H1 (cell line): Measurements from ENCODE around the gene CD200. TPM values are rescaled to one million over a fixed set of nuclear protein-coding genes. Genes with fewer than 3 reads are reported as not detected.

Experiments used
- CTCF ChIA-PET: fragments of 300-600 bp; sonication (Branson Sonifier 250); formaldehyde crosslinking; loops from one replicate; lab custom pipeline; 2021; ENCODE audit not compliant: partially characterized antibody; lab: Charles Lee
- POLR2A ChIA-PET: fragments of 300-600 bp; sonication (Branson Sonifier 250); formaldehyde crosslinking; loops from one replicate; lab custom pipeline; 2021; ENCODE audit warnings: inconsistent platforms; ENCODE audit not compliant: partially characterized antibody; lab: Charles Lee
- DNase-seq, 2 experiments: peaks; one replicate each; pipeline versions ENCODE4 v3.0.0 to v3.0.0-alpha.2; 2010 to 2022; ENCODE audit warnings: low spot score in 2 of 2, low read depth in 1 of 2, mixed read lengths in 1 of 2
- FAIRE-seq: peaks from 2 replicates; lab custom pipeline; 2011; peaks lifted over from hg19 to GRCh38; lab: Jason Lieb, UNC
- H2AFZ ChIP-seq: 2 replicates; pipeline ENCODE4 v1.8.1; 2012; ENCODE audit warnings: low read length, inconsistent platforms
- H2AK5ac ChIP-seq: 2 replicates; pipeline ENCODE4 v1.6.1; 2013; ENCODE audit warnings: low read depth, low read length
- H2BK120ac ChIP-seq: replicated peaks from 2 replicates; pipeline ENCODE3; 2013; ENCODE audit warnings: low read depth, low read length, inconsistent platforms
- H2BK12ac ChIP-seq: 2 replicates; pipeline ENCODE4 v1.6.1; 2013; ENCODE audit warnings: low read depth, low read length
- H2BK15ac ChIP-seq: 2 replicates; pipeline ENCODE4 v1.6.1; 2013; ENCODE audit warnings: low read length
- H2BK20ac ChIP-seq: 2 replicates; pipeline ENCODE4 v1.6.1; 2013; ENCODE audit warnings: low read length
- H2BK5ac ChIP-seq: 2 replicates; pipeline ENCODE4 v1.6.1; 2013; ENCODE audit warnings: low read depth, low read length
- H3K14ac ChIP-seq: 2 replicates; pipeline ENCODE4 v1.6.1; 2013; ENCODE audit warnings: inconsistent platforms; ENCODE audit not compliant: insufficient read length
- H3K18ac ChIP-seq: 2 replicates; pipeline ENCODE4 v1.6.1; 2013; ENCODE audit warnings: low read length; ENCODE audit errors: extremely low read depth
- H3K23ac ChIP-seq: 2 replicates; pipeline ENCODE4 v1.6.1; 2013; ENCODE audit warnings: inconsistent platforms; ENCODE audit not compliant: insufficient read length
- H3K23me2 ChIP-seq: 2 replicates; pipeline ENCODE4 v1.6.1; 2013; ENCODE audit warnings: low read depth, low read length
- H3K27ac ChIP-seq: 2 replicates; pipeline ENCODE4 v1.6.1; 2011; ENCODE audit warnings: low read depth, low read length, inconsistent platforms
- H3K27me3 ChIP-seq, 4 experiments: replicated peaks in 1 of 4; 1 replicate in 1 of 4; 2 replicates in 3 of 4; pipeline versions ENCODE4 v1.6.1 to v1.8.1; 2011 to 2013; ENCODE audit warnings: low read length in 3 of 4, mild to moderate bottlenecking in 3 of 4, inconsistent platforms in 2 of 4, mixed read lengths in 2 of 4, moderate library complexity in 1 of 4; ENCODE audit not compliant: control insufficient read depth in 3 of 4, insufficient read depth in 3 of 4; ENCODE audit errors: extremely low read depth in 1 of 4
- H3K36me3 ChIP-seq, 4 experiments: 2 replicates each; pipeline versions ENCODE4 v1.6.1 to v1.8.1; 2011 to 2013; ENCODE audit warnings: mild to moderate bottlenecking in 4 of 4, low read length in 3 of 4, moderate library complexity in 2 of 4, control low read depth in 1 of 4, inconsistent platforms in 1 of 4; ENCODE audit not compliant: insufficient read depth in 4 of 4, control insufficient read depth in 2 of 4
- H3K4ac ChIP-seq: replicated peaks from 2 replicates; pipeline ENCODE3; 2013; ENCODE audit warnings: low read length, low read depth, mixed read lengths, inconsistent platforms; ENCODE audit not compliant: insufficient read length
- H3K4me1 ChIP-seq, 4 experiments: replicated peaks in 1 of 4; 1 replicate in 1 of 4; 2 replicates in 3 of 4; pipeline versions ENCODE4 v1.6.1 to v1.8.1; 2011 to 2013; ENCODE audit warnings: low read length in 3 of 4, inconsistent platforms in 2 of 4, mixed read lengths in 1 of 4; ENCODE audit not compliant: insufficient read depth in 4 of 4, control insufficient read depth in 3 of 4
- H3K4me2 ChIP-seq, 2 experiments: 2 replicates each; pipeline versions ENCODE4 v1.6.1 to v1.8.1; 2011 to 2013; ENCODE audit warnings: low read depth in 2 of 2, low read length in 2 of 2, control low read depth in 1 of 2, inconsistent platforms in 1 of 2, mild to moderate bottlenecking in 1 of 2; ENCODE audit not compliant: insufficient read depth in 1 of 2
- H3K4me3 ChIP-seq, 4 experiments: fragments of 200-600, 300-600 bp in 1 of 4; sonication (generic), shearing (Covaris generic), sonication (Bioruptor Twin) in 1 of 4; 2 replicates each; pipeline versions ENCODE4 v1.5.1 to v1.8.1; 2011 to 2016; ENCODE audit warnings: low read length in 4 of 4, low read depth in 3 of 4, control low read depth in 2 of 4, inconsistent platforms in 2 of 4, mild to moderate bottlenecking in 2 of 4, mixed read lengths in 1 of 4, moderate library complexity in 1 of 4; ENCODE audit not compliant: insufficient read depth in 2 of 4; ENCODE audit errors: extremely low read depth in 1 of 4
- H3K56ac ChIP-seq: replicated peaks from 2 replicates; pipeline ENCODE3; 2013; ENCODE audit warnings: low read depth, mild to moderate bottlenecking, mixed read lengths, low read length, inconsistent platforms; ENCODE audit not compliant: insufficient read length
- H3K79me1 ChIP-seq: 2 replicates; pipeline ENCODE4 v1.6.1; 2013; ENCODE audit warnings: low read depth, low read length, control low read depth
- H3K79me2 ChIP-seq, 2 experiments: 2 replicates each; pipeline versions ENCODE4 v1.6.1 to v1.8.1; 2012 to 2013; ENCODE audit warnings: low read length in 2 of 2, mild to moderate bottlenecking in 2 of 2, inconsistent platforms in 1 of 2; ENCODE audit not compliant: insufficient read depth in 2 of 2, control insufficient read depth in 1 of 2
- H3K9ac ChIP-seq, 4 experiments: replicated peaks in 1 of 4; 1 replicate in 1 of 4; 2 replicates in 3 of 4; pipeline versions ENCODE4 v1.6.1 to v1.8.1; 2011 to 2013; ENCODE audit warnings: low read depth in 3 of 4, low read length in 3 of 4, control low read depth in 2 of 4, mild to moderate bottlenecking in 2 of 4, moderate library complexity in 2 of 4, inconsistent platforms in 1 of 4; ENCODE audit errors: extremely low read depth in 1 of 4
- H3K9me3 ChIP-seq, 2 experiments: 2 replicates each; pipeline versions ENCODE4 v1.6.1 to v1.8.1; 2012 to 2013; ENCODE audit warnings: mild to moderate bottlenecking in 2 of 2, moderate library complexity in 2 of 2, control low read depth in 1 of 2, inconsistent platforms in 1 of 2, low read depth in 1 of 2, low read length in 1 of 2, mixed read lengths in 1 of 2; ENCODE audit not compliant: insufficient read depth in 2 of 2
- H4K20me1 ChIP-seq, 2 experiments: replicated peaks in 1 of 2; 2 replicates each; pipeline versions ENCODE3 to v1.8.1; 2011 to 2013; ENCODE audit warnings: inconsistent platforms in 2 of 2, low read length in 2 of 2, mild to moderate bottlenecking in 1 of 2; ENCODE audit not compliant: insufficient read depth in 2 of 2, control insufficient read depth in 1 of 2
- H4K5ac ChIP-seq: 2 replicates; pipeline ENCODE4 v1.6.1; 2013; ENCODE audit warnings: low read length, low read depth, mixed read lengths, inconsistent platforms; ENCODE audit not compliant: insufficient read length
- H4K8ac ChIP-seq: 2 replicates; pipeline ENCODE4 v1.8.0; 2013; ENCODE audit warnings: mild to moderate bottlenecking, moderate library complexity, low read length, inconsistent platforms; ENCODE audit not compliant: insufficient read depth; ENCODE audit errors: extremely low read depth
- H4K91ac ChIP-seq: replicated peaks from 2 replicates; pipeline ENCODE3; 2013; ENCODE audit warnings: low read length, mixed read lengths, inconsistent platforms; ENCODE audit not compliant: insufficient read length
- ASH2L ChIP-seq: fragments of 200-600, 300-600 bp; sonication (generic); IDR thresholded peaks from one replicate; pipeline ENCODE4 v1.7.1; 2017; ENCODE audit warnings: low read length
- CTBP2 ChIP-seq: IDR thresholded peaks from 2 replicates; pipeline ENCODE4 v1.7.0; 2011; ENCODE audit warnings: borderline replicate concordance, mild to moderate bottlenecking, moderate library complexity, mixed read lengths, low read length; ENCODE audit not compliant: insufficient read depth, insufficient read length
- HDAC2 ChIP-seq, 2 experiments: fragments of 300-600 bp in 1 of 2; sonication (generic) in 1 of 2; IDR thresholded peaks; 2 replicates each; pipeline ENCODE4 v1.6.1; 2011 to 2012; ENCODE audit warnings: low read depth in 2 of 2, low read length in 2 of 2, mild to moderate bottlenecking in 2 of 2, moderate library complexity in 2 of 2, borderline replicate concordance in 1 of 2, inconsistent platforms in 1 of 2
- NANOG ChIP-seq: IDR thresholded peaks from 2 replicates; pipeline ENCODE4 v1.6.1; 2011; ENCODE audit warnings: low read length, low read depth, mild to moderate bottlenecking, inconsistent platforms; ENCODE audit not compliant: insufficient read depth, poor library complexity, severe bottlenecking
- PHF8 ChIP-seq: fragments of 200-600 bp; sonication (generic); conservative IDR thresholded peaks from 2 replicates; pipeline ENCODE4 v1.7.1; 2012; ENCODE audit warnings: low read depth, mild to moderate bottlenecking, inconsistent platforms, low read length, moderate library complexity
- RAD21 ChIP-seq, 2 experiments: IDR thresholded peaks in 1 of 2; conservative IDR thresholded peaks in 1 of 2; 2 replicates each; pipeline ENCODE4 v1.6.1; 2011; ENCODE audit warnings: low read depth in 2 of 2, low read length in 2 of 2, improper control_type of control experiment in 1 of 2, inconsistent platforms in 1 of 2, mild to moderate bottlenecking in 1 of 2, moderate library complexity in 1 of 2
- RFX5 ChIP-seq: IDR thresholded peaks from 2 replicates; pipeline ENCODE4 v1.6.1; 2011; ENCODE audit warnings: low read depth, low read length, improper control_type of control experiment, borderline replicate concordance
- SRF ChIP-seq: IDR thresholded peaks from 2 replicates; pipeline ENCODE4 v1.6.1; 2011; ENCODE audit warnings: mild to moderate bottlenecking, low read depth, low read length, moderate library complexity
- TAF7 ChIP-seq: optimal IDR thresholded peaks from 2 replicates; pipeline ENCODE3; 2011; ENCODE audit warnings: low read depth, mild to moderate bottlenecking, inconsistent platforms, low read length, moderate library complexity, borderline replicate concordance
- WGBS, 2 experiments: shearing (Covaris generic) in 1 of 2; methylation state at CpG; one replicate each; pipeline versions ENCODE4 v1.1.6 to v1.1.7; 2013 to 2015; ENCODE audit warnings: low lambda C conversion rate in 2 of 2, mixed read lengths in 2 of 2, inconsistent platforms in 1 of 2, low coverage in 1 of 2, missing lambda C conversion rate in 1 of 2; ENCODE audit not compliant: insufficient replicate concordance in 2 of 2, insufficient coverage in 1 of 2, insufficient read length in 1 of 2; ENCODE audit errors: extremely low coverage in 1 of 2, missing lambda C conversion rate in 1 of 2; 5-methylcytosine and 5-hydroxymethylcytosine counted together
- polyA plus RNA-seq, 7 experiments: library from polyadenylated mRNA; depleted of rRNA in 3 of 7; stranded (reverse) in 5 of 7; unstranded in 2 of 7; fragments of >200 nt in 5 of 7; fragments of 200-250 nt in 2 of 7; gene quantifications; 1 replicate in 5 of 7; 2 replicates in 1 of 7; 4 replicates in 1 of 7; pipeline versions ENCODE4 v1.2.1 to v1.2.3, GENCODE V29; 2011 to 2013; ENCODE audit warnings: missing spikeins in 2 of 7, mixed read lengths in 2 of 7
- total RNA-seq: library from RNA; stranded (reverse); fragmentation: NEBNext Ultra II Directional; extraction: Animal tissue kit (Norgen Biotek cat#: 25700); gene quantifications from 2 replicates; pipeline ENCODE4 v1.2.1, GENCODE V29; 2021

CD200 gene
- total and polyA plus RNA-seq, 2 of the 8 experiments (the other 6 are each of a cell fraction or from before 2014, with no cell fraction given), result 45.8 to 50.2 TPM

GRCh38 chr3:112390783-112391641 lies 58.1 kb downstream of the CD200 start:
- Histone ChIP-seq H2BK5ac (peak overlapping the region; percentile 60), H4K20me1 (no peaks in the 10 kb centered on the region), H3K56ac (peak overlapping the region; percentile 33), H2BK20ac (peak overlapping the region; percentile 81), H3K9ac (no peak overlapping the region), H2AFZ (no peak overlapping the region), H3K9me3 (peaks cover 6 to 11% of the 10 kb centered on the region in 2 experiments; a peak in 3 of 4 replicates), H3K27ac (peak overlapping the region; percentile 63; the same call in 1 of the 2 replicates), H3K23me2 (no peaks in the 10 kb centered on the region), H3K4ac (peak overlapping the region; percentile 41), H3K4me2 (peak overlapping the region; percentile 14 to 54; a peak in 3 of 4 replicates), H3K27me3 (no peaks in the 10 kb centered on the region), H3K4me1 (peaks cover 4 to 13% (median 6%) of the 10 kb centered on the region in 4 experiments; a peak in 4 of 7 replicates), H3K4me3 (no peak overlapping the region; a peak in 1 of 8 replicates), H4K5ac (peak overlapping the region; percentile 10), H2AK5ac (no peak overlapping the region), H2BK12ac (peak overlapping the region; percentile 13; the same call in 1 of the 2 replicates), H2BK120ac (peak overlapping the region; percentile 70), H3K14ac (no peak overlapping the region), H2BK15ac (no peak overlapping the region), H4K8ac (no peak overlapping the region), H3K23ac (no peak overlapping the region), H4K91ac (peak overlapping the region; percentile 27), H3K79me2 (no peaks in the 10 kb centered on the region), H3K36me3 (peaks cover 0 to 3% (median 0%) of the 10 kb centered on the region in 4 experiments; a peak in 2 of 8 replicates), H3K18ac (peak overlapping the region; percentile 10), H3K79me1 (no peaks in the 10 kb centered on the region)
- FAIRE-seq, result peak; percentile 75
- POLR2A ChIA-PET, result interaction anchor here (0.6 to 2.9 kb wide), 8 partner anchors 10 to 1400 kb away, joined by 3 to 17 read pairs (median 4); partner anchors contain the start of gene CD200
- CTCF ChIA-PET, result interaction anchor here (1.1 to 1.4 kb wide), 5 partner anchors 11 to 98 kb away, joined by 3 to 5 read pairs (median 3); partner anchors contain the start of gene SLC9C1
- peak in 1 of 2 experiments; percentile 38 for DNase-seq
- WGBS, 2 experiments, result 27% methylated on average over 4 of the region's 4 CpGs; no CpG with 5 or more reads in 1 of the 2 experiments
- TF ChIP-seq HDAC2 (IDR thresholded peaks at IDR 0.05; ENCODE audit: borderline replicate concordance in 1 of 2, low read depth in 2 of 2, low read length in 2 of 2) (0 out of 4 replicates have a peak, but pooled peaks of 1 of the 2 experiments have one; percentile 85), ASH2L (no peak), PHF8 (no peak), RAD21 (IDR thresholded peaks at IDR 0.05 in 1 of 2, conservative IDR thresholded peaks at IDR 0.05 in 1 of 2; ENCODE audit: low read depth in 2 of 2, low read length in 2 of 2) (0 out of 4 replicates have a peak, but pooled peaks of 1 of the 2 experiments have one; percentile 2), RFX5 (no peak), SRF (peak; percentile 35; the same call in 1 of the 2 replicates), CTBP2 (no peak), TAF7 (no peak), NANOG (no peak)
